GM06990 (cell line): Measurements from ENCODE around the gene VPS11.

ENCODE experiments used
- DNase-seq: peaks from one replicate; pipeline ENCODE4 v3.0.0-alpha.2; 2011; ENCODE audit not compliant: insufficient read length; ENCODE audit errors: extremely low read depth
- H3K27me3 ChIP-seq: replicated peaks from 2 replicates; pipeline ENCODE4 v1.6.0; 2011; ENCODE audit warnings: low read length; ENCODE audit not compliant: control insufficient read depth, insufficient read depth
- H3K36me3 ChIP-seq: 2 replicates; pipeline ENCODE4 v1.5.1; 2011; ENCODE audit warnings: low read length; ENCODE audit not compliant: control insufficient read depth, insufficient read depth
- H3K4me3 ChIP-seq: replicated peaks from 2 replicates; pipeline ENCODE4 v1.5.1; 2011; ENCODE audit warnings: low read depth, mild to moderate bottlenecking, control low read depth, low read length
- TF ChIP-seq, protein P1 (sequence below): IDR thresholded peaks from 2 replicates; pipeline ENCODE4 v1.5.1; 2011; ENCODE audit warnings: low read length, control low read depth, mild to moderate bottlenecking, inconsistent platforms; ENCODE audit not compliant: insufficient read depth, poor library complexity, severe bottlenecking

Gene VPS11

DNA sequence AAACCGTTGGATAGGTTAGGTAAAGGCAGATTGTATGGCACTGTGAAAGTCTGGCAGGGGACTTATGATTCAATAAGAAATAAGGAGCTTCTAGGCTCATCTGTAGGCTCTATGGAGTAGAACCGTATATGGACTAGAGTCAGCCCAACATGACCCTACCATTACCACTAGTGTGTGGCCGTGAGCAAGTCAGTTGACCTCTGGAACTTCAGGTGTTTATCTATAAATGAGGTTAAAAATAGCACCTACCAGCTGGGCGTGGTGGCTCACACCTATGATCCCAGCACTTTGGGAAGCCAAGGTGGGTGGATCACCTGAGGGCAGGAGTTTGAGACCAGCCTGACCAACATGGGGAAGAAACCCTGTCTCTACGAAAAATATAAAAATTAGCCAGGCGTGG, 58.2 kb downstream of the VPS11 start:
- H3K27me3 ChIP-seq: no peaks in the 10 kb centered on the region
- TF ChIP-seq, protein P1, sequence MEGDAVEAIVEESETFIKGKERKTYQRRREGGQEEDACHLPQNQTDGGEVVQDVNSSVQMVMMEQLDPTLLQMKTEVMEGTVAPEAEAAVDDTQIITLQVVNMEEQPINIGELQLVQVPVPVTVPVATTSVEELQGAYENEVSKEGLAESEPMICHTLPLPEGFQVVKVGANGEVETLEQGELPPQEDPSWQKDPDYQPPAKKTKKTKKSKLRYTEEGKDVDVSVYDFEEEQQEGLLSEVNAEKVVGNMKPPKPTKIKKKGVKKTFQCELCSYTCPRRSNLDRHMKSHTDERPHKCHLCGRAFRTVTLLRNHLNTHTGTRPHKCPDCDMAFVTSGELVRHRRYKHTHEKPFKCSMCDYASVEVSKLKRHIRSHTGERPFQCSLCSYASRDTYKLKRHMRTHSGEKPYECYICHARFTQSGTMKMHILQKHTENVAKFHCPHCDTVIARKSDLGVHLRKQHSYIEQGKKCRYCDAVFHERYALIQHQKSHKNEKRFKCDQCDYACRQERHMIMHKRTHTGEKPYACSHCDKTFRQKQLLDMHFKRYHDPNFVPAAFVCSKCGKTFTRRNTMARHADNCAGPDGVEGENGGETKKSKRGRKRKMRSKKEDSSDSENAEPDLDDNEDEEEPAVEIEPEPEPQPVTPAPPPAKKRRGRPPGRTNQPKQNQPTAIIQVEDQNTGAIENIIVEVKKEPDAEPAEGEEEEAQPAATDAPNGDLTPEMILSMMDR: no peak
- H3K4me3 ChIP-seq: no peak overlapping the region
- H3K36me3 ChIP-seq: peaks cover 9% of the 10 kb centered on the region
- DNase-seq: no peak

DNA sequence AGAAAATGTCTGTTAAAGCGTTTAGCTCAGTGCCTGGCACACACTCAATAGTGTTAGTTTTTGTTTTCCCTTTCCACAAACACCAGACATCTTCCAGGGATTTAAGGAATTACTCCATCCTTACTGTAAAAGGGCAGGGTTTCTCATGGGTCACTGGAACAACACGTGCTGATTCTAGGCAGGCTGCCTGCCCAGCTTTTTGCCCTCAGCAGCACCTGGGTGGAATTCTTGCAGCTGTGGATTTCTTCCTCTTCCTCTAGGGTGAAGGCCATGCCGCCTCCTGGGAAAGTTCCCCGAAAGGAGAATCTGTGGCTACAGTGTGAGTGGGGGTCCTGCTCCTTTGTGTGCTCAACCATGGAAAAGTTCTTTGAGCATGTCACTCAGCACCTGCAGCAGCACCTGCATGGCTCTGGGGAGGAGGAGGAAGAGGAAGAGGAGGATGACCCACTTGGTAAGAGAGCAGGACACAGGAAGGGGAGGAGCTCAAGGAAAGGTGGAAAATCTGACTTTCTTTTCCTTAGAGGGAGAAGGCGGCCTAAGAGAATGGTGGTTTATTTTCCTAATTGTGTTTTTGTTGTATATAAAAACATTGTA, 59.2 kb downstream of the VPS11 start:
- Histone ChIP-seq H3K36me3 (peaks cover 13% of the 10 kb centered on the region), H3K4me3 (no peak overlapping the region), H3K27me3 (no peaks in the 10 kb centered on the region)
- TF ChIP-seq, protein P1: no peak
- DNase-seq: no peak

DNA sequence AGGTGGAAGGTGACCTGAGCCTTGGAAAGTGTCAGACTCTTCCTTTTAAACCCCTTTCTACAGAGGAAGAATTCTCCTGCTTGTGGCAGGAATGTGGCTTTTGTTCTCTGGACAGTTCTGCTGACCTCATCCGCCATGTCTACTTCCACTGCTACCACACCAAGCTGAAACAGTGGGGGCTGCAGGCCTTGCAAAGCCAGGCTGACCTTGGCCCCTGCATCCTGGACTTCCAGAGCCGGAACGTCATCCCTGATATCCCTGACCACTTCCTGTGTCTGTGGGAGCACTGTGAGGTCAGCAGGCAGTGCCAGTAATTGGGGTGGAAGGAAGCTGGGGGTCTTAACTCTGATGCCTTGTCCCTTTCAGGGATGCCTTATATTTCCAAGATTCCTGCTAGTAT, 63.0 kb downstream of the VPS11 start:
- Histone ChIP-seq H3K27me3 (no peaks in the 10 kb centered on the region), H3K36me3 (peaks cover 27% of the 10 kb centered on the region), H3K4me3 (no peak overlapping the region)
- DNase-seq: no peak
- TF ChIP-seq, protein P1: no peak
